Measurements from ENCODE around the gene KLF7. TPM values are rescaled to one million over a fixed set of nuclear protein-coding genes. Genes with fewer than 3 reads are reported as not detected.

Gene KLF7
- total and polyA plus RNA-seq, 4 donors, result 5.8 to 90.9 (median 40.4) TPM

DNA sequence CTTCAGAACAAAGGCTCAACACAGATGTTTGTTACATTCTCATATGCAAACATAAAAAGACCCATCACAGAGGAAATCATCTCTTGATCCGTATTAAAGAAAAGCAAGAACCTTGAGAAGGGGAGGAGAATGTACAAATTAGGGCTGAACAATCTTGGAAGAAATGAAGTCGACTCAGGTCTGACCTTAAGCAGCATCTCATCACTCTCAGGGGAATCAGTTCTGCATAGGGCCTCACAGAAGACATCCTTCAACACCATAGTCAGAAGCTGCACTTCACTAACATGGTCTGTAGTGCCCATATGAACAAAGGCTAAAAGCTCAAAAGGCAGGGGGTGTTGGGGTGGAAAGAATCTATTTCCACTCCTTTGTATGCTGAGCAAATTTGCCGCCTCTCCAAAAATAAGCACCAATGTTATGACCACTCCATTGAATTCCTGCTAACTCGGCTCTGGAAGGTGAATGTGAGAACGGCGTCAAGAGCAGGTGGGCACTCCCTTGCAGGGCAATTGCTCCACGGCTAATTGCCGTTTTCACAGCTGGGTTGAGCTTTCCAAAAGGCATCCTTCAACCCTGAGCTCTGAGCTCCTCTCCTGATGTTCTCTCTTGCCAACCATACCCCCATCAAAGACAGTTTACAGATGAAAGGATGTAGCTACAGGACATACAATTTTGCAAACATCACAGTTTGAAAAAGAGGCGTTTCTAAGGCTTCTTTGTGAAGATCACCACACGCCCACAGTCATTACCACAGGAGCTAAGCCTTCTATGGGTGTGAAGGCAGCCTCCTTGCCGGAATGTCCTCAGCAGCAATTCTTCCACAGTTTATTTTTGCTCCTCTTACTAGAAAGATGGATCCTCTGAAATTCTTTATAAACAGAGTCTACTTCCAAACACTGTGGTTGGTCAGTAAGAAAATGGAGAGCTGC lies 10.0 kb downstream of the KLF7 start:
- H3K9me3 ChIP-seq (ENCODE audit: control insufficient read depth, low read length), result no peaks in the 10 kb centered on the region
- no peaks in the 10 kb centered on the region for H3K27me3 ChIP-seq (ENCODE audit: control insufficient read depth in 1 of 2, insufficient read depth in 2 of 2, low read length in 1 of 2)
- H3K27ac ChIP-seq (ENCODE audit: low read depth in 1 of 2, low read length in 2 of 2), result peak overlapping the region in 1 of 2 donors; percentile 57
- H3K4me1 ChIP-seq (ENCODE audit: control insufficient read depth in 1 of 2, insufficient read depth in 2 of 2, low read length in 2 of 2), result peaks cover 19 to 54% of the 10 kb centered on the region in 2 donors
- no peaks in the 10 kb centered on the region for H3K36me3 ChIP-seq (ENCODE audit: control insufficient read depth in 1 of 2, insufficient read depth in 2 of 2, low read length in 1 of 2)
- intact Hi-C loops (cut with DNase I), result no loop called here
- WGBS, 2 donors, result 73 to 77% methylated on average over 11 of the region's 11 CpGs
- no peak for DNase-seq
- no peak for ATAC-seq (ENCODE audit: low FRiP score)
- H3K4me3 ChIP-seq (ENCODE audit: low read length in 2 of 2), result no peak overlapping the region

DNA sequence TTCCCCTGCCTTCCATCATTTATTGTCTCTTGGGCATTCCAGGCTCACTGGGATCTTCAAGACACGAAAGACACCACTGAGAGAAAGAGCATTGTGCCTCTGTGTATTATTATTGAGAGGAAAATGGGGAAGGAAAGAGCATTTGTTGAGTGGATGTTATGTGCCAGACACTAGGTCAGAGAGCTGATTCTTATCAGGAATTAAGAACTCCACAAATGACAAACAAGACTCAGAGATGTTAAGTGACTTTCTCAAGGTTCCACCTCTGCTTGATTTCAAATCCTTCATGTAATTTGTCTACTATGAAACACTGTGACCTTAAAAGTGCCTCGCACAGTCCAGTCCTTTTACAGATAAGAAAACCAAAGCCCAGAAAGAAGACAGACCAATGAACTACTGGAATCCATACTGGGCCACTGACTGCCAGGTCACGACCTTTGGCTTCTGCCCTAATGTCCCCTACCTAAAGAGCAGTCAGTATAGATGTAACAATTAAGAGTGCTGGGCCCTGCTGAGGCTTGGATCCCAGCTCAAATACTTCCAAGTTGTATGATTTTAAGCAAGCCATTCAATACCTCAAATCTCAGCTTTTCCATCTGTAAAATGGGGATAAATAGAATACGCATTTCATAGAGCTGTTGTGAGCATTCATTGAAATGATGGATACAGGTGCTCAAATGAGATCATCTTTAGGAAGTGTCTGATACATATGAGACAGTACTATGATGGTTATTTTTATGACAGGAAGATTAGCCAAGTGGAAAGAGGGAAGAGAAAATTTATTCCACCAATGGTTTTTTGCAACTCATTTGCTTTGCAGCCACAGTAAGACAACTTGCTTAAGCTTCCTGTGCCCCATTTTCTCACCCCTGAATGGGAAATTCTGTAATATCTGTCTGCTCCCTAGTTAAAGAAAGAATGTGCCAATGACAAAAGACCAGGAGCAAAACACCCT lies 10.9 kb downstream of the KLF7 start:
- DNase-seq, result no peak
- intact Hi-C loops (cut with DNase I), result no loop called here
- ATAC-seq (ENCODE audit: low FRiP score), result no peak

GRCh38 chr2:207153266-207153975 lies 12.3 kb downstream of the KLF7 start:
- 38% methylated on average over 1 of the region's 1 CpG for WGBS, 2 donors
- H3K4me3 ChIP-seq (ENCODE audit: low read length in 2 of 2), result no peak overlapping the region
- H3K4me1 ChIP-seq (ENCODE audit: control insufficient read depth in 1 of 2, insufficient read depth in 2 of 2, low read length in 2 of 2), result peaks cover 26 to 50% of the 10 kb centered on the region in 2 donors

More for the DNA sequence above, 10.9 kb downstream of the KLF7 start:
- Histone ChIP-seq H3K27ac (ENCODE audit: low read depth in 1 of 2, low read length in 2 of 2) (no peak overlapping the region), H3K36me3 (ENCODE audit: control insufficient read depth in 1 of 2, insufficient read depth in 2 of 2, low read length in 1 of 2) (no peaks in the 10 kb centered on the region), H3K27me3 (ENCODE audit: control insufficient read depth in 1 of 2, insufficient read depth in 2 of 2, low read length in 1 of 2) (no peaks in the 10 kb centered on the region), H3K4me3 (ENCODE audit: low read length in 2 of 2) (no peak overlapping the region), H3K9me3 (ENCODE audit: control insufficient read depth, low read length) (no peaks in the 10 kb centered on the region), H3K4me1 (ENCODE audit: control insufficient read depth in 1 of 2, insufficient read depth in 2 of 2, low read length in 2 of 2) (peaks cover 16 to 47% of the 10 kb centered on the region in 2 donors)
- 81 to 93% methylated on average over 4 of the region's 4 CpGs for WGBS, 2 donors

GRCh38 chr2:207151048-207151447 lies 14.7 kb downstream of the KLF7 start:
- intact Hi-C loops (cut with DNase I), result no loop called here
- Histone ChIP-seq H3K36me3 (ENCODE audit: control insufficient read depth in 1 of 2, insufficient read depth in 2 of 2, low read length in 1 of 2) (no peaks in the 10 kb centered on the region), H3K27ac (ENCODE audit: low read depth in 1 of 2, low read length in 2 of 2) (peak overlapping the region in 1 of 2 donors; percentile 10), H3K9me3 (ENCODE audit: control insufficient read depth, low read length) (no peaks in the 10 kb centered on the region), H3K27me3 (ENCODE audit: control insufficient read depth in 1 of 2, insufficient read depth in 2 of 2, low read length in 1 of 2) (no peaks in the 10 kb centered on the region), H3K4me1 (ENCODE audit: control insufficient read depth in 1 of 2, insufficient read depth in 2 of 2, low read length in 2 of 2) (peaks cover 26 to 38% of the 10 kb centered on the region in 2 donors), H3K4me3 (ENCODE audit: low read length in 2 of 2) (no peak overlapping the region)
- no peak for DNase-seq
- ATAC-seq (ENCODE audit: low FRiP score), result no peak
- 30 to 39% methylated on average over 6 of the region's 6 CpGs for WGBS, 2 donors

More at GRCh38 chr2:207153266-207153975, 12.3 kb downstream of the KLF7 start:
- Histone ChIP-seq H3K9me3 (ENCODE audit: control insufficient read depth, low read length) (no peaks in the 10 kb centered on the region), H3K27ac (ENCODE audit: low read depth in 1 of 2, low read length in 2 of 2) (no peak overlapping the region), H3K27me3 (ENCODE audit: control insufficient read depth in 1 of 2, insufficient read depth in 2 of 2, low read length in 1 of 2) (no peaks in the 10 kb centered on the region), H3K36me3 (ENCODE audit: control insufficient read depth in 1 of 2, insufficient read depth in 2 of 2, low read length in 1 of 2) (no peaks in the 10 kb centered on the region)
- intact Hi-C loops (cut with DNase I), result no loop called here
- no peak for DNase-seq
- ATAC-seq (ENCODE audit: low FRiP score), result no peak

DNA sequence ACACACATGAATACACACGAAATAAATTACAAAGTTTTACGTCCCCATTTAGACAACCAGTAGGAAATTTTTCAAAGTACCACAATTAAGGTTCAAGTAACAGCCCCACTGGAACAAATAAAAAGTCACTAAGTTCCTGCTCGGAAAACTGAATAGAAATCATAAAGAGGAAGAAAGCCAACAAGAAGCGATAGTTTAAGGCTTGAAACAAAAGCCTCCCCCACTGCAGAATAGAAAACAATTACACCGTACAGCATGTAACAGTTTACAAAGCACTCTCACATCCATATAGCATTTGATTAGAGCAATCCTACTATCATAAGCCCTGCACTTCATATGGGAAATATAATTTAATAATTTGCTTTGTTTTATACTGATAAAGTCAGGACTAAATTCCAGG lies 15.5 kb downstream of the KLF7 start:
- Histone ChIP-seq H3K4me1 (ENCODE audit: control insufficient read depth in 1 of 2, insufficient read depth in 2 of 2, low read length in 2 of 2) (peaks cover 22 to 34% of the 10 kb centered on the region in 2 donors), H3K27ac (ENCODE audit: low read depth in 1 of 2, low read length in 2 of 2) (no peak overlapping the region), H3K4me3 (ENCODE audit: low read length in 2 of 2) (no peak overlapping the region), H3K36me3 (ENCODE audit: control insufficient read depth in 1 of 2, insufficient read depth in 2 of 2, low read length in 1 of 2) (peaks cover 0 to 1% of the 10 kb centered on the region in 2 donors), H3K9me3 (ENCODE audit: control insufficient read depth, low read length) (no peaks in the 10 kb centered on the region), H3K27me3 (ENCODE audit: control insufficient read depth in 1 of 2, insufficient read depth in 2 of 2, low read length in 1 of 2) (no peaks in the 10 kb centered on the region)
- ATAC-seq (ENCODE audit: low FRiP score) (no peak), DNase-seq (no peak)
- WGBS, 2 donors, result 12 to 19% methylated on average over 5 of the region's 5 CpGs
- intact Hi-C loops (cut with DNase I), result no loop called here

- Histone ChIP-seq H3K4me1 (ENCODE audit: control insufficient read depth in 1 of 2, insufficient read depth in 2 of 2, low read length in 2 of 2) (peaks cover 23 to 33% of the 10 kb centered on the region in 2 donors), H3K4me3 (ENCODE audit: low read length in 2 of 2) (peak overlapping the region in 1 of 2 donors; percentile 26)
- intact Hi-C loops (cut with DNase I), result no loop called here
Measured at GRCh38 chr2:207149249-207150213, 16.2 kb downstream of the KLF7 start.

GRCh38 chr2:207148020-207148419 lies 17.7 kb downstream of the KLF7 start:
- DNase-seq (no peak), ATAC-seq (ENCODE audit: low FRiP score) (no peak)
- intact Hi-C loops (cut with DNase I), result no loop called here
- WGBS, 2 donors, result 16 to 33% methylated on average over 2 of the region's 2 CpGs
- Histone ChIP-seq H3K9me3 (ENCODE audit: control insufficient read depth, low read length) (no peaks in the 10 kb centered on the region), H3K4me3 (ENCODE audit: low read length in 2 of 2) (no peak overlapping the region), H3K36me3 (ENCODE audit: control insufficient read depth in 1 of 2, insufficient read depth in 2 of 2, low read length in 1 of 2) (peaks cover 0 to 1% of the 10 kb centered on the region in 2 donors), H3K27me3 (ENCODE audit: control insufficient read depth in 1 of 2, insufficient read depth in 2 of 2, low read length in 1 of 2) (no peaks in the 10 kb centered on the region), H3K27ac (ENCODE audit: low read depth in 1 of 2, low read length in 2 of 2) (peak overlapping the region in 1 of 2 donors; percentile 79), H3K4me1 (ENCODE audit: control insufficient read depth in 1 of 2, insufficient read depth in 2 of 2, low read length in 2 of 2) (peaks cover 25 to 31% of the 10 kb centered on the region in 2 donors)

More at GRCh38 chr2:207149249-207150213, 16.2 kb downstream of the KLF7 start:
- peaks cover 0 to 1% of the 10 kb centered on the region in 2 donors for H3K36me3 ChIP-seq (ENCODE audit: control insufficient read depth in 1 of 2, insufficient read depth in 2 of 2, low read length in 1 of 2)
- DNase-seq (no peak), ATAC-seq (ENCODE audit: low FRiP score) (no peak)
- peak overlapping the region in 1 of 2 donors; percentile 54 for H3K27ac ChIP-seq (ENCODE audit: low read depth in 1 of 2, low read length in 2 of 2)
- no peaks in the 10 kb centered on the region for H3K27me3 ChIP-seq (ENCODE audit: control insufficient read depth in 1 of 2, insufficient read depth in 2 of 2, low read length in 1 of 2)
- no peaks in the 10 kb centered on the region for H3K9me3 ChIP-seq (ENCODE audit: control insufficient read depth, low read length)
- WGBS, 2 donors, result 30 to 36% methylated on average over 7 of the region's 7 CpGs

Measured in aorta (tissue), 5 donors.